Suprapubic skin (tissue), 4 donors: Measurements from ENCODE around the gene CRK. TPM values are rescaled to one million over a fixed set of nuclear protein-coding genes. Genes with fewer than 3 reads are reported as not detected.
A peak's percentile ranks its signal among the peaks of the same experiment; 100 is the strongest.
"Not testable (repeated sequence)": the region's sequence is repeated elsewhere in the genome, so short reads cannot be mapped to it uniquely, and the experiment has no call there.

Source experiments
- DNase-seq, 2 donors: peaks; one replicate each; pipeline ENCODE4 v3.0.0-alpha.2; 2019; ENCODE audit warnings: low spot score in 2 of 2
- H3K27ac ChIP-seq: fragments of 200-600 bp; sonication (generic); one replicate; pipeline ENCODE4 v1.5.1; 2019
- H3K27me3 ChIP-seq: fragments of 200-600 bp; sonication (generic); one replicate; pipeline ENCODE4 v1.5.1; 2019
- H3K36me3 ChIP-seq: fragments of 200-600 bp; sonication (generic); one replicate; pipeline ENCODE4 v1.5.1; 2019
- H3K4me1 ChIP-seq: fragments of 200-600 bp; sonication (generic); one replicate; pipeline ENCODE4 v1.5.1; 2019
- H3K4me3 ChIP-seq: fragments of 200-600 bp; sonication (generic); one replicate; pipeline ENCODE4 v1.5.1; 2019; ENCODE audit warnings: mild to moderate bottlenecking
- H3K9me3 ChIP-seq: fragments of 200-600 bp; sonication (generic); one replicate; pipeline ENCODE4 v1.5.1; 2019
- EP300 ChIP-seq: sonication (generic); formaldehyde crosslinking; IDR thresholded peaks from one replicate; pipeline ENCODE4 v1.6.1; 2017; ENCODE audit warnings: antibody characterized with exemption
- POLR2A ChIP-seq, 2 donors: fragments of 450-650 bp; IDR thresholded peaks; one replicate each; pipeline ENCODE4 v1.6.1; 2017; ENCODE audit warnings: antibody characterized with exemption in 2 of 2, mild to moderate bottlenecking in 2 of 2, moderate library complexity in 2 of 2
- POLR2AphosphoS5 ChIP-seq, 3 donors: sonication (generic); formaldehyde crosslinking; IDR thresholded peaks; one replicate each; pipeline ENCODE4 v1.6.1; 2017; ENCODE audit warnings: antibody characterized with exemption in 3 of 3
- WGBS: methylation state at CpG from one replicate; pipeline ENCODE4 v1.1.5; 2018; 5-methylcytosine and 5-hydroxymethylcytosine counted together
- total RNA-seq, 4 donors: library from RNA; depleted of rRNA; stranded (reverse); fragments of >200 nt; gene quantifications; one replicate each; pipeline ENCODE4 v1.1.0, GENCODE V29; 2016
- TF ChIP-seq, protein P1 (sequence below), 2 donors: fragments of 200-600 bp in 1 of 2; fragments of 450-650 bp in 1 of 2; sonication (generic) in 1 of 2; IDR thresholded peaks; one replicate each; pipeline ENCODE4 v1.5.1; 2016 to 2019; ENCODE audit warnings: antibody characterized with exemption in 2 of 2, mild to moderate bottlenecking in 1 of 2, moderate library complexity in 1 of 2

Gene CRK
- total RNA-seq, 4 donors from 2014 or later: 38.9 to 53.7 (median 49.0) TPM

DNA sequence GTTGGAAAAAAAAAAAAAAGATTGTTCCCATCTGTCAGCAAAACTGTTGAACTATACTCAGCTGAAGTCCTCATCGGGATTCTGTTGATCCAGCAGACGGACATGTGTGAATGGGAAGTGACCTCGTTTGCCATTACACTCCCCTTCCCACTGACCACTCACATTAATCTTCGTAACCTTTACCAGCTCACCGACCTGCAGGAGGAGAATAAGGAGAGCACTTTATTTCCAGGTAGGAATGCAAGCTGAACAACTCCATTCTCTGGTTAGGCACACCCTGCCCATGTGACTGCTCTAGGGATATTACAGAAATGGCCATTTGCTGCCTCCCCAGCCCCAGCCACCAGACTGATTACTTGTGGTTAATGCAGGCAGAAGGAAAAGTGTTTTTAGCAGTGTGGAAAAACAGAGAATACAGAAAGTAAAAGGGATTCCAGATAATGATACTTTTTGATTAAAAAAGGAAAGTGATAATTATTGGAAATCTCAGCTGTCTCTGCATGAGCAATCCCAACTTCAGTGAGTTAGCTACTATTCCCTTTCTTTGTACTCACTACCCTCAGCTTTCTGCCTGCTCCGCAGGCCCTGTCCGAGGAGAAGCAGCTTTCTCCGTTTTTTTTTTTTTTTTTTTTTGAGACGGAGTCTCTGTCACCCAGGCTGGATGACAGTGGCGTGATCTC is 32.4 kb downstream of the CRK start:
- H3K9me3 ChIP-seq: no peaks in the 10 kb centered on the region
- H3K4me3 ChIP-seq: no peak overlapping the region
- no peak for TF ChIP-seq EP300
- TF ChIP-seq, protein P1, sequence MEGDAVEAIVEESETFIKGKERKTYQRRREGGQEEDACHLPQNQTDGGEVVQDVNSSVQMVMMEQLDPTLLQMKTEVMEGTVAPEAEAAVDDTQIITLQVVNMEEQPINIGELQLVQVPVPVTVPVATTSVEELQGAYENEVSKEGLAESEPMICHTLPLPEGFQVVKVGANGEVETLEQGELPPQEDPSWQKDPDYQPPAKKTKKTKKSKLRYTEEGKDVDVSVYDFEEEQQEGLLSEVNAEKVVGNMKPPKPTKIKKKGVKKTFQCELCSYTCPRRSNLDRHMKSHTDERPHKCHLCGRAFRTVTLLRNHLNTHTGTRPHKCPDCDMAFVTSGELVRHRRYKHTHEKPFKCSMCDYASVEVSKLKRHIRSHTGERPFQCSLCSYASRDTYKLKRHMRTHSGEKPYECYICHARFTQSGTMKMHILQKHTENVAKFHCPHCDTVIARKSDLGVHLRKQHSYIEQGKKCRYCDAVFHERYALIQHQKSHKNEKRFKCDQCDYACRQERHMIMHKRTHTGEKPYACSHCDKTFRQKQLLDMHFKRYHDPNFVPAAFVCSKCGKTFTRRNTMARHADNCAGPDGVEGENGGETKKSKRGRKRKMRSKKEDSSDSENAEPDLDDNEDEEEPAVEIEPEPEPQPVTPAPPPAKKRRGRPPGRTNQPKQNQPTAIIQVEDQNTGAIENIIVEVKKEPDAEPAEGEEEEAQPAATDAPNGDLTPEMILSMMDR (IDR thresholded peaks at IDR 0.05): no peak
- TF ChIP-seq POLR2A (IDR thresholded peaks at IDR 0.05): no peak
- no peak for TF ChIP-seq POLR2AphosphoS5 (IDR thresholded peaks at IDR 0.05)
- peak overlapping the region; percentile 0 for H3K27ac ChIP-seq
- 77% methylated on average over 10 of the region's 10 CpGs for WGBS
- H3K4me1 ChIP-seq: peaks cover 10% of the 10 kb centered on the region
- no peak for DNase-seq
- H3K27me3 ChIP-seq: no peaks in the 10 kb centered on the region
- peaks cover 54% of the 10 kb centered on the region for H3K36me3 ChIP-seq

DNA sequence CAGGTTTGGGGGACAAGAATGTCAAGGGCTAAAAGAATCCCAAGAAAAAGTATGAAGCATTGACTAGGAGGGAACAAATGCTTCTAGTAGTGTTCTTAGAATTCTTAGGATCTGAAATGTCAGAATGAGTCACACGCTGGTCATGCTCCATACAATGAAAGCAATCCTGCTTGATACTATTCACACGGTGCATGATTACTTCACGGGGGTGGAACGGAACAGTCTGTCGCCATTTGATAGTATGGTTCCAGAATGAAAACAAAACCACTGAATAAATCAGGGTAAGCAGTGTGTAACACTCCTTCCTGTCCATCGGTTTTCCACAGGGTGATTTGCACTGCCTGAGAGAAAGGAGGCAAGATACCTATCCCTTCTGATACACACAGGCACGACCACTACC is 33.1 kb downstream of the CRK start:
- Histone ChIP-seq H3K27ac (peak overlapping the region; percentile 0), H3K27me3 (no peaks in the 10 kb centered on the region), H3K4me1 (peaks cover 10% of the 10 kb centered on the region), H3K9me3 (no peaks in the 10 kb centered on the region), H3K4me3 (no peak overlapping the region), H3K36me3 (peaks cover 53% of the 10 kb centered on the region)
- TF ChIP-seq POLR2AphosphoS5 (IDR thresholded peaks at IDR 0.05) (no peak), EP300 (no peak), POLR2A (IDR thresholded peaks at IDR 0.05) (no peak)
- TF ChIP-seq, protein P1 (IDR thresholded peaks at IDR 0.05): no peak
- 86% methylated on average over 7 of the region's 7 CpGs for WGBS
- DNase-seq: no peak

DNA sequence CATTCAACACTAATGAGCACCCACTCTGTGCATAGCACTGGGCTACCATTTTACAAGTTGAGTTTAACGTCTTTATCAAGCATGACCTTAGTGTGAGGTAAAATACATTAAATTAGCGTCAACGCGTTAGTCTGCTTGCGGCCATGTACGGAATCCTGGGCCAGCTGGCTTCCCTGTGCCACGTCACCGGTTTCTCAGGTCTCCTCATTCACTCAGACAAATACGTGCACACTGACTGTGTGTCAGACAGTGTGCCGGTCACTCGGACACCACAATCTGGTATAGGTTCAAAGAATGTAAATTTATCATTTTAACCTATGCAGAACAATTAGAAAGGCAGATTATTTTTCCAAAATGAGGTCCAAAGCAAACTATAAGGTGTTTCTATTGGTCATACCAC is 34.6 kb downstream of the CRK start:
- H3K27ac ChIP-seq: no peak overlapping the region
- DNase-seq: no peak
- H3K4me3 ChIP-seq: no peak overlapping the region
- no peaks in the 10 kb centered on the region for H3K9me3 ChIP-seq
- peaks cover 10% of the 10 kb centered on the region for H3K4me1 ChIP-seq
- no peak for TF ChIP-seq POLR2AphosphoS5 (IDR thresholded peaks at IDR 0.05)
- TF ChIP-seq, protein P1 (IDR thresholded peaks at IDR 0.05): no peak
- no peak for TF ChIP-seq POLR2A (IDR thresholded peaks at IDR 0.05)
- TF ChIP-seq EP300: no peak
- H3K36me3 ChIP-seq: peaks cover 62% of the 10 kb centered on the region
- H3K27me3 ChIP-seq: no peaks in the 10 kb centered on the region
- WGBS: 96% methylated on average over 11 of the region's 11 CpGs

DNA sequence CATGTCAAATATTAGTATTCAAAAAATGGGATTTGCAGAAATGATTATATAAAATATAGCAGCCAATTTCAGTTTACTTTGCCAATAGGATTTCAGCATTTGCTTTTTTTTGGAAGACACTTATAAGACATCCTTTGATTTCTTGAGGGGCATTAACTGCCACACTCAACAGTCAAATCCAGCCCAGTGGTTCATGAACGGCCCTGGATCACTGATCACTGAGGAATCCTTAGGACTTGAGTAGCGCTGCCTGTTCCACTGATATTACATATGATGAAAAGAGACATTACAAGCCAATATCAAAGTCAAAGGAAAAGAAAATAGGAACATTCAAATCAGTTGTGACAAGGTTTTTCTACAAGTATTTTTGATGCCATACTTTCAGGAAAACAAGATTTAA is 35.1 kb downstream of the CRK start:
- Histone ChIP-seq H3K36me3 (peaks cover 59% of the 10 kb centered on the region), H3K9me3 (no peaks in the 10 kb centered on the region), H3K4me3 (no peak overlapping the region), H3K4me1 (peaks cover 10% of the 10 kb centered on the region), H3K27ac (no peak overlapping the region), H3K27me3 (no peaks in the 10 kb centered on the region)
- WGBS: 79% methylated on average over 2 of the region's 2 CpGs
- no peak for TF ChIP-seq POLR2A (IDR thresholded peaks at IDR 0.05)
- TF ChIP-seq, protein P1 (IDR thresholded peaks at IDR 0.05): no peak
- TF ChIP-seq EP300: no peak
- TF ChIP-seq POLR2AphosphoS5 (IDR thresholded peaks at IDR 0.05): no peak
- no peak for DNase-seq

DNA sequence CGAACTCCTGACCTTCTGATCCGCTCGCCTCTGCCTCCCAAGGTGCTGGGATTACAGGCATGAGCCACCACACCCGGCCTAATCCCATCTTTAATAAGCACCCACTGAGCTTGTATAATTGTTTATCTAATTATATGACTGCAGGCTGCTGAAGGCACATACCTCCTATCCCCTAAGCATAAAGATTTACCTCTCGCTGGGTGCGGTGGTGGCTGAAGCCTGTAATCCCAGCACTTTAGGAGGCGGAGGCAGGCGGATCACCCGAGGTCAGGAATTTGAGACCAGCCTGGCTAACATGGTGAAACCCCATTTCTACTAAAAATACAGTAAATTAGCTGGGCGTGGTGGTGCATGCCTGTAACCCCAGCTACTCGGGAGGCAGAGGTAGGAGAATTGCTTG is 35.9 kb downstream of the CRK start:
- Histone ChIP-seq H3K27ac (no peak overlapping the region), H3K4me3 (no peak overlapping the region), H3K9me3 (no peaks in the 10 kb centered on the region), H3K36me3 (peaks cover 53% of the 10 kb centered on the region), H3K27me3 (no peaks in the 10 kb centered on the region), H3K4me1 (peaks cover 10% of the 10 kb centered on the region)
- TF ChIP-seq POLR2A (IDR thresholded peaks at IDR 0.05): no peak
- no peak for TF ChIP-seq POLR2AphosphoS5 (IDR thresholded peaks at IDR 0.05)
- TF ChIP-seq EP300: no peak
- TF ChIP-seq, protein P1 (IDR thresholded peaks at IDR 0.05): no peak
- WGBS: 96% methylated on average over 11 of the region's 11 CpGs
- no peak for DNase-seq

DNA sequence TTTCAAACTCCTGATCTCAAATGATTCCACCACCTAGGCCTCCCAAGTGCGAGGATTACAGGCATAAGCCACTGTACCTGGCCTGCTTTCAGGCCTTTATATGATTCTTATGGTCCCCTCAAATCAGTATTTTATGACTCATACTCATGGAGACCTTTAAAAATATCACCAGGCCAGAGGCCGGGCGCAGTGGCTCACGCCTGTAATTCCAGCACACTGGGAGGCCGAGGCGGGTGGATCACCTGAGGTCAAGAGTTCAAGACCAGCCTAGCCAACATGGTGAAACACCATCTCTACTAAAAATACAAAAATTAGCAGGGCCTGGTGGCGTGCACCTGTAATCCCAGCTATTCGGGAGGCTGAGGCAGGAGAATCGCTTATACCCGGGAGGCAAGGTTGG is 37.6 kb downstream of the CRK start:
- 92% methylated on average over 10 of the region's 10 CpGs for WGBS
- not testable (repeated sequence) for H3K27me3 ChIP-seq, H3K27ac ChIP-seq, H3K4me1 ChIP-seq, H3K4me3 ChIP-seq, H3K9me3 ChIP-seq, DNase-seq
- H3K36me3 ChIP-seq: peaks cover 44% of the 10 kb centered on the region
